ENCODE results near the gene NPLOC4. TPM values are rescaled to one million over a fixed set of nuclear protein-coding genes. Genes with fewer than 3 reads are reported as not detected.
"Not testable (repeated sequence)": the region's sequence is repeated elsewhere in the genome, so short reads cannot be mapped to it uniquely, and the experiment has no call there.

NPLOC4 gene
- total RNA-seq, 1 donor from 2014 or later, result 137 TPM

DNA sequence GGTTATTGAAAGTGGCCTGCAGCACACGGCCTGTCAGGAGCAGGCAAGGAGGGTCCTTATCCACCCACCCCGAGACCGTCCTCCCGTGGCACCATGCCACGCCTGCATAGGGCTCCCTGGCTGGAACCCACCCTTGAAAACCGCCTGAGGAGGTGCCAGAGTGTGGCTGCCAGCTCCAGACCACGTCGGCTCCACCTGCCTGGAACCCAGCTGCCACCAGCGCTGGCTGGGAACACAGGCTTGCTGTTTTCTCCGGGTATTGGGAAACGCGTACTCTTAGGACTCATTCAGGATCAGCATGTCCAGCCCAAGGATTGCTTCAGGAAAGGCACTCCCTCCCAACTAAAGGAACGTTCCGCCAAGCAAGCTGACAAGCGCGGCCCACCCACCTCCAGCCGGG is 40.0 kb upstream of the NPLOC4 start:
- peaks cover 2% of the 10 kb centered on the region for H3K27me3 Mint-ChIP-seq (ENCODE audit: unreplicated experiment)
- H3K36me3 Mint-ChIP-seq (ENCODE audit: unreplicated experiment), result no peaks in the 10 kb centered on the region
- no peak overlapping the region for H3K27ac Mint-ChIP-seq (ENCODE audit: unreplicated experiment)
- H3K9me3 Mint-ChIP-seq (ENCODE audit: unreplicated experiment), result peaks cover 2% of the 10 kb centered on the region
- TF ChIP-seq, protein P1, sequence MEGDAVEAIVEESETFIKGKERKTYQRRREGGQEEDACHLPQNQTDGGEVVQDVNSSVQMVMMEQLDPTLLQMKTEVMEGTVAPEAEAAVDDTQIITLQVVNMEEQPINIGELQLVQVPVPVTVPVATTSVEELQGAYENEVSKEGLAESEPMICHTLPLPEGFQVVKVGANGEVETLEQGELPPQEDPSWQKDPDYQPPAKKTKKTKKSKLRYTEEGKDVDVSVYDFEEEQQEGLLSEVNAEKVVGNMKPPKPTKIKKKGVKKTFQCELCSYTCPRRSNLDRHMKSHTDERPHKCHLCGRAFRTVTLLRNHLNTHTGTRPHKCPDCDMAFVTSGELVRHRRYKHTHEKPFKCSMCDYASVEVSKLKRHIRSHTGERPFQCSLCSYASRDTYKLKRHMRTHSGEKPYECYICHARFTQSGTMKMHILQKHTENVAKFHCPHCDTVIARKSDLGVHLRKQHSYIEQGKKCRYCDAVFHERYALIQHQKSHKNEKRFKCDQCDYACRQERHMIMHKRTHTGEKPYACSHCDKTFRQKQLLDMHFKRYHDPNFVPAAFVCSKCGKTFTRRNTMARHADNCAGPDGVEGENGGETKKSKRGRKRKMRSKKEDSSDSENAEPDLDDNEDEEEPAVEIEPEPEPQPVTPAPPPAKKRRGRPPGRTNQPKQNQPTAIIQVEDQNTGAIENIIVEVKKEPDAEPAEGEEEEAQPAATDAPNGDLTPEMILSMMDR (IDR thresholded peaks at IDR 0.05; ENCODE audit: partially characterized antibody, unreplicated experiment), result no peak
- peaks cover 2% of the 10 kb centered on the region for H3K4me1 Mint-ChIP-seq (ENCODE audit: low read depth, unreplicated experiment)
- DNase-seq, result no peak
- no peak overlapping the region for H3K4me3 Mint-ChIP-seq (ENCODE audit: unreplicated experiment)

DNA sequence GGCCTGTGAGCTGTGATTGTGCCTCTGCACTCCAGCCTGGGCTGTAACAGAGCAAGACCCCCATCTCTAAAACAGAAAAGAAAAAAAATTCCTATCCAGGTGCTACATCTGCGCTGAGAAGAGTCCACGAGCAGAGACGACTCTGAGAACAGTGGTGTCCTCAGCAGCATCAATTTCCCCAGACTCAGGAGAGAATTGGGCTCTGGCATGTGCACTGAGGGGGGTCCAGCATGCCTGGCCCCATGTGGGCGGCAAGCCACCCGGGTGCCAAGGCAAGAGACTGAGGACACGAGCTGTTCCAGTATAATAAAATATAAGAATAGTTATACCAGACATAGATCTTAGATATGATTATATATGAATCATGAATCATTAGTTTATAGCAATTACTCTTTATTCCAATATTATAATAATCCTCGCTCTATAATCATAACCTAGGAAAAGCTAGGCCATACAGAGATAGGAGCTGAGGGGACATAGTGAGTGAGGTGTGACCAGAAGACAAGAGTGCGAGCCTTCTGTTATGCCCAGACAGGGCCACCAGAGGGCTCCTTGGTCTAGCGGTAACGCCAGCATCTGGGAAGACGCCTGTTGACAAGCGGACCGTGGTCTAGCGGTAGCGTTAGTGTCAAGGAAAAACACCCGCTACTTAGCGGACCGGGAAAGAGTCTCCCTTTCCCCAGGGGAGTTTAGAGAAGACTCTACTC is 38.8 kb upstream of the NPLOC4 start:
- not testable (repeated sequence) for H3K27me3 Mint-ChIP-seq (ENCODE audit: unreplicated experiment); H3K36me3 Mint-ChIP-seq (ENCODE audit: unreplicated experiment); H3K4me3 Mint-ChIP-seq (ENCODE audit: unreplicated experiment); H3K9me3 Mint-ChIP-seq (ENCODE audit: unreplicated experiment); H3K4me1 Mint-ChIP-seq (ENCODE audit: low read depth, unreplicated experiment); H3K27ac Mint-ChIP-seq (ENCODE audit: unreplicated experiment)
- TF ChIP-seq, protein P1 (IDR thresholded peaks at IDR 0.05; ENCODE audit: partially characterized antibody, unreplicated experiment), result peak; percentile 68
- DNase-seq, result peak; percentile 54

DNA sequence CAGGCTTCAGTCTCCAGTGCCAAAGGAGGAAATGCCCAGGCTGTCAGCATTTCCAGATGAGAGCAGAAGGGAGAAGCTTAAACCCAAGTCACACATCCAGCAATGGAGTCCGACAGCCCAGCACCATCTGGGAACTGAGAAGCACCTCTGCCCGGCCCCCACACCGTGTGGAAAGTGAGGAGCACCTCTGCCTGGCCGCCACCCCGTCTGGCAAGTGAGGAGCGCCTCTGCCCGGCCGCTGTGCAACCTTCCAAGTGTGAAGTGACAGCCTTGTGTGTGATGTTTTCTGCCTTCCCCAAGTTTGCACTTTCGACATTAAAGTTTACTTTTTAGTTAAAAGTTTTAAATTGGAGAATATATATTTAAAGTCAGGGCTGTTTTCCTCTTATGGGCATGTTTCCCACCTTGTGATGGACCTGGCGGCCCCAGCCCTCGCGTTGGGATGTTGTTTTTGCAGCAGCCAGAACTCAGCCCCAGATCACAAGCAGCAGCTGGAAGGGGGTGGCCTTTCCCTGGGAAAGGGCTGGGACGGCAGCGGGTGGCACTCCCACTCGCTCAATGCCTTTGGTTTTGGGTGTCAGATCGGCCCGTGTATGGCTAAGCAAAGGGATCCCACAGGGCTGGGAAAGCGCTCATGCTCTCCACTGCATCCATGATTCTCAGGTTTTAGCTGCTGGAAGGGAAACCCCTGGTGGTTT is 36.8 kb upstream of the NPLOC4 start:
- Mint-ChIP-seq H3K36me3 (ENCODE audit: unreplicated experiment) (no peaks in the 10 kb centered on the region), H3K9me3 (ENCODE audit: unreplicated experiment) (no peaks in the 10 kb centered on the region), H3K27ac (ENCODE audit: unreplicated experiment) (no peak overlapping the region)

DNA sequence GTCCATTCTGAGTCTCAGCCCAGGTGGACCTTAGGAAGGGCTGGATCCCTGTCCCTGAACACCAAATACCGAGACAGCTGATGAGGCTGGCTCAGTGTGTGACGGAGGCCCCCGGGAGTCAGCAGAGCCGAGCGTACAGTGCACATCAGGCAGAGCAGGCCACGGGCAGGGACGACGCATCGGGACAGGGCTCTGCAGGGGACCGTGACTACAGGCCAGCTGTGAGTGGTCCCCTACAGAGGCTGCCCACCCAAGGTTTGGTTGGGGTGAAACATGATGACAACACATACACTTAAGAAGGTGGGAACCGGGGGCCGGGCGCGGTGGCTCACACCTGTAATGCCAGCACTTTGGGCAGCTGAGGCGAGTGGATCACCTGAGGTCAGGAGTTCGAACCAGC is 36.0 kb upstream of the NPLOC4 start:
- peaks cover 3% of the 10 kb centered on the region for H3K4me1 Mint-ChIP-seq (ENCODE audit: low read depth, unreplicated experiment)
- no peak overlapping the region for H3K4me3 Mint-ChIP-seq (ENCODE audit: unreplicated experiment)
- no peak for DNase-seq
- no peaks in the 10 kb centered on the region for H3K36me3 Mint-ChIP-seq (ENCODE audit: unreplicated experiment)
- no peak overlapping the region for H3K27ac Mint-ChIP-seq (ENCODE audit: unreplicated experiment)
- H3K27me3 Mint-ChIP-seq (ENCODE audit: unreplicated experiment), result peaks cover 2% of the 10 kb centered on the region
- no peaks in the 10 kb centered on the region for H3K9me3 Mint-ChIP-seq (ENCODE audit: unreplicated experiment)
- TF ChIP-seq, protein P1 (IDR thresholded peaks at IDR 0.05; ENCODE audit: partially characterized antibody, unreplicated experiment), result no peak

More for the DNA sequence above, 36.8 kb upstream of the NPLOC4 start:
- Mint-ChIP-seq H3K27me3 (ENCODE audit: unreplicated experiment) (peaks cover 2% of the 10 kb centered on the region), H3K4me3 (ENCODE audit: unreplicated experiment) (no peak overlapping the region), H3K4me1 (ENCODE audit: low read depth, unreplicated experiment) (peaks cover 2% of the 10 kb centered on the region)
- TF ChIP-seq, protein P1 (IDR thresholded peaks at IDR 0.05; ENCODE audit: partially characterized antibody, unreplicated experiment), result no peak
- no peak for DNase-seq

DNA sequence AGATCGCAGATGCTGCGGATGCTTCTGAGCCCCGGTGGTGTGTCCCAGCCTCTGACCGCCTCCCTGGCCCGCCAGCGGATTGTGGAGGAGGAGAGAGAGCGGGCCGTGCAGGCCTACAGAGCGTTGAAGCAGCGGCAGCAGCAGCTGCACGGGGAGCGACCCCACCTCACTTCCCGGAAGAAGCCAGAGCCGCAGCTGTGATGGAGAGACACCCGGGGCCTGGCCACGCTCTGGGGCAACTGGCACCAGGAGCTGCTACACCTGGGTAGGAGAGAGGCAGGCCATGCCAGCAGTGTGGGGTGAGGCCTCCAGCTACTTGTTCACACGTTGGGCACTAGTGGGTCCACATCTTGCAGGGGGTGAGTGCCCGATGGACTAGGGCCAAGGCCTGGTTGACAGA is 35.6 kb upstream of the NPLOC4 start:
- H3K4me1 Mint-ChIP-seq (ENCODE audit: low read depth, unreplicated experiment), result peaks cover 6% of the 10 kb centered on the region
- no peak for DNase-seq
- no peak overlapping the region for H3K27ac Mint-ChIP-seq (ENCODE audit: unreplicated experiment)
- H3K9me3 Mint-ChIP-seq (ENCODE audit: unreplicated experiment), result no peaks in the 10 kb centered on the region
- H3K36me3 Mint-ChIP-seq (ENCODE audit: unreplicated experiment), result no peaks in the 10 kb centered on the region
- TF ChIP-seq, protein P1 (IDR thresholded peaks at IDR 0.05; ENCODE audit: partially characterized antibody, unreplicated experiment), result no peak
- no peak overlapping the region for H3K4me3 Mint-ChIP-seq (ENCODE audit: unreplicated experiment)
- H3K27me3 Mint-ChIP-seq (ENCODE audit: unreplicated experiment), result no peaks in the 10 kb centered on the region
